Measurements from ENCODE around the gene RAB8A. TPM values are rescaled to one million over a fixed set of nuclear protein-coding genes. Genes with fewer than 3 reads are reported as not detected.
"Not testable (repeated sequence)": the region's sequence is repeated elsewhere in the genome, so short reads cannot be mapped to it uniquely, and the experiment has no call there.

RAB8A gene
- total and polyA plus RNA-seq, 4 donors, result 32.2 to 71.4 (median 60.3) TPM

- Histone ChIP-seq H3K27ac (ENCODE audit: low read depth in 1 of 2, low read length in 1 of 2) (no peak overlapping the region), H3K27me3 (ENCODE audit: control insufficient read depth in 3 of 3, insufficient read depth in 3 of 3, low read length in 2 of 3) (no peaks in the 10 kb centered on the region), H3K9ac (ENCODE audit: insufficient read depth in 1 of 2, low read length in 2 of 2) (no peak overlapping the region), H3K9me3 (ENCODE audit: control insufficient read depth in 4 of 4, insufficient read depth in 3 of 4, low read length in 3 of 4) (peaks cover 0 to 6% (median 0%) of the 10 kb centered on the region in 4 donors), H3K36me3 (ENCODE audit: control insufficient read depth in 4 of 4, insufficient read depth in 4 of 4, low read length in 4 of 4) (no peaks in the 10 kb centered on the region), H3K4me1 (ENCODE audit: control insufficient read depth in 5 of 5, insufficient read depth in 5 of 5, low read length in 5 of 5) (no peaks in the 10 kb centered on the region), H3K4me3 (no peak overlapping the region)
- 62 to 77% methylated on average over 2 of the region's 2 CpGs for WGBS, 2 donors
- no peak for TF ChIP-seq CTCF (IDR thresholded peaks at IDR 0.05; ENCODE audit: control extremely low read depth, extremely low read depth)
- DNase-seq (no peak), ATAC-seq (ENCODE audit: insufficient read depth, low FRiP score) (no peak)
Observed at GRCh38 chr19:16175954-16176353, 64.3 kb downstream of the RAB8A start.

GRCh38 chr19:16178866-16179265 is 67.2 kb downstream of the RAB8A start:
- not testable (repeated sequence) for H3K27ac ChIP-seq (ENCODE audit: low read depth in 1 of 2, low read length in 1 of 2); H3K9me3 ChIP-seq (ENCODE audit: control insufficient read depth in 4 of 4, insufficient read depth in 3 of 4, low read length in 3 of 4); H3K4me3 ChIP-seq; H3K27me3 ChIP-seq (ENCODE audit: control insufficient read depth in 3 of 3, insufficient read depth in 3 of 3, low read length in 2 of 3); H3K4me1 ChIP-seq (ENCODE audit: control insufficient read depth in 5 of 5, insufficient read depth in 5 of 5, low read length in 5 of 5); H3K9ac ChIP-seq (ENCODE audit: insufficient read depth in 1 of 2, low read length in 2 of 2); DNase-seq; H3K36me3 ChIP-seq (ENCODE audit: control insufficient read depth in 4 of 4, insufficient read depth in 4 of 4, low read length in 4 of 4); ATAC-seq (ENCODE audit: insufficient read depth, low FRiP score)
- 80% methylated on average over 5 of the region's 5 CpGs for WGBS, 2 donors

- no peak for ATAC-seq (ENCODE audit: insufficient read depth, low FRiP score)
Observed at GRCh38 chr19:16180611-16181010, 68.9 kb downstream of the RAB8A start.

More at GRCh38 chr19:16180611-16181010, 68.9 kb downstream of the RAB8A start:
- H3K9me3 ChIP-seq (ENCODE audit: control insufficient read depth in 4 of 4, insufficient read depth in 3 of 4, low read length in 3 of 4), result peaks cover 0 to 2% (median 0%) of the 10 kb centered on the region in 4 donors
- no peak overlapping the region for H3K4me3 ChIP-seq
- H3K9ac ChIP-seq (ENCODE audit: insufficient read depth in 1 of 2, low read length in 2 of 2), result no peak overlapping the region
- H3K4me1 ChIP-seq (ENCODE audit: control insufficient read depth in 5 of 5, insufficient read depth in 5 of 5, low read length in 5 of 5), result peaks cover 0 to 3% (median 0%) of the 10 kb centered on the region in 5 donors
- WGBS, 2 donors, result 58 to 73% methylated on average over 4 of the region's 4 CpGs
- no peaks in the 10 kb centered on the region for H3K27me3 ChIP-seq (ENCODE audit: control insufficient read depth in 3 of 3, insufficient read depth in 3 of 3, low read length in 2 of 3)
- H3K36me3 ChIP-seq (ENCODE audit: control insufficient read depth in 4 of 4, insufficient read depth in 4 of 4, low read length in 4 of 4), result no peaks in the 10 kb centered on the region
- no peak for TF ChIP-seq CTCF (IDR thresholded peaks at IDR 0.05; ENCODE audit: control extremely low read depth, extremely low read depth)
- no peak overlapping the region for H3K27ac ChIP-seq (ENCODE audit: low read depth in 1 of 2, low read length in 1 of 2)
- no peak for DNase-seq

Other genes starting within 250 kb of the RAB8A start
- gene CYP4F2, start 213.8 kb upstream of the RAB8A start, total RNA-seq, result under 1 TPM in 1 of 2 donors, not detected in 1; 0.43 TPM
- gene CYP4F2, start 213.8 kb upstream of the RAB8A start, polyA plus RNA-seq, result not detected
- under 1 TPM in 1 of 2 donors, not detected in 1; 0.15 TPM for gene CYP4F11, start 177.4 kb upstream of the RAB8A start, total RNA-seq
- gene CYP4F11, start 177.4 kb upstream of the RAB8A start, polyA plus RNA-seq, result 1 to 10 TPM in 1 of 2 donors, under 1 TPM in 1; 0.26 to 1.2 TPM
- not detected for gene OR10H4, start 162.9 kb upstream of the RAB8A start, total RNA-seq
- gene OR10H4, start 162.9 kb upstream of the RAB8A start, polyA plus RNA-seq, result not detected
- 100 to 1,000 TPM; 382 to 385 TPM for gene TPM4, start 35.4 kb upstream of the RAB8A start, total RNA-seq
- gene TPM4, start 35.4 kb upstream of the RAB8A start, polyA plus RNA-seq, result 100 to 1,000 TPM; 274 to 438 TPM
- gene HSH2D, start 31.8 kb downstream of the RAB8A start, total RNA-seq, result 1 to 10 TPM; 5.5 to 6.1 TPM
- 1 to 10 TPM; 6.6 to 9.3 TPM for gene HSH2D, start 31.8 kb downstream of the RAB8A start, polyA plus RNA-seq
- not detected for gene CIB3, start 61.6 kb downstream of the RAB8A start, total RNA-seq
- under 1 TPM in 1 of 2 donors, not detected in 1; 0.07 TPM for gene CIB3, start 61.6 kb downstream of the RAB8A start, polyA plus RNA-seq
- 10 to 100 TPM; 53.5 to 73.2 TPM for gene FAM32A, start 73.5 kb downstream of the RAB8A start, total RNA-seq
- 10 to 100 TPM; 64.5 to 81.7 TPM for gene FAM32A, start 73.5 kb downstream of the RAB8A start, polyA plus RNA-seq
- 10 to 100 TPM; 38.5 to 85.7 TPM for gene AP1M1, start 86.0 kb downstream of the RAB8A start, total RNA-seq
- 10 to 100 TPM; 31.2 to 70.0 TPM for gene AP1M1, start 86.0 kb downstream of the RAB8A start, polyA plus RNA-seq
- gene KLF2, start 212.9 kb downstream of the RAB8A start, total RNA-seq, result 100 to 1,000 TPM in 1 of 2 donors, 10 to 100 TPM in 1; 32.5 to 104 TPM
- gene KLF2, start 212.9 kb downstream of the RAB8A start, polyA plus RNA-seq, result 100 to 1,000 TPM in 1 of 2 donors, 1 to 10 TPM in 1; 7.7 to 121 TPM